Activated CD8-positive, alpha-beta memory T cell treated with anti-CD3 and anti-CD28 coated beads, Interleukin-2, amount 50 U/mL, for 48 hours (primary cell): ENCODE measurements around the gene NAV2.

Experiments
- DNase-seq: peaks from one replicate; pipeline ENCODE4 v3.0.0-alpha.2; 2020

NAV2 gene

DNA sequence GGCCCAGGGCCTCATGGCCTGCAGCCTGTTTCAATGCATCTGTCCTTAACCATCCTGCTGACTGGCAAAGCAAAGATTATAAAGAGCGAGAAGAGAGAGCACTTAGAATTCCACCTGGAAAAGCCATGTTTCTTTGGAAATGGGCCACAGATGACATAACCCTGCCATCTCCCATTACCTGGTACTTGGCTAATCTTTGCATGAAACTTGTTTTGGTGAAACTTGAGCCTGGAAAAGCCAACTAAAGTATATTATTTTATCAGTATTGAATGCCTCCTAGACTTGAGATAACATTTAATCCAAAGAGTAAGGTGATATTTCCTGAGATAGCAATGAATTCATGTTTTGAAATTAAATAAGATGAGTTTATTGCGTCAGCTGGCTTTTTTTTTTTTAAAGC is 72.6 kb downstream of the NAV2 start:
- no peak for DNase-seq

DNA sequence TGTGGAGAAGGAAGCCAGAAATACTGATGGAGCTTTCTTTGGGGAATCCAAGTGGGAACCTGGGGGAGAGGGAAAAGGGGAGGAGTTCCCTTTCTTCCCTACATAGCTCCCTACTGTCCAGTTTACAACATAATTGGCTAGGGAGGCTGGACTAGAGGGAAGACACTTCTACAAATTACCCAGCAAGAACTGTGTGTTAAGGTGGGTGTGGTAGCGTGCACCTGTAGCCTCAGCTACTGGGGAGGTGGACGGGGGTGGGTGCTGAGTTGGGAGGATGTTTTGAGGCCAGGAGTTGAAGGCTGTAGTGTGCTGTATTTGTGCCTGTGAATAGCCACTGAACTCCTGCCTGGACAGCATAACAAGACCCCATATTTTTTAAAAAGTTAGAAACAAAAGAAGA is 74.0 kb downstream of the NAV2 start:
- DNase-seq: no peak

GRCh38 chr11:19788435-19788834 is 75.8 kb downstream of the NAV2 start:
- no peak for DNase-seq

- DNase-seq: no peak
Measured at GRCh38 chr11:19789245-19789644, 76.6 kb downstream of the NAV2 start.

DNA sequence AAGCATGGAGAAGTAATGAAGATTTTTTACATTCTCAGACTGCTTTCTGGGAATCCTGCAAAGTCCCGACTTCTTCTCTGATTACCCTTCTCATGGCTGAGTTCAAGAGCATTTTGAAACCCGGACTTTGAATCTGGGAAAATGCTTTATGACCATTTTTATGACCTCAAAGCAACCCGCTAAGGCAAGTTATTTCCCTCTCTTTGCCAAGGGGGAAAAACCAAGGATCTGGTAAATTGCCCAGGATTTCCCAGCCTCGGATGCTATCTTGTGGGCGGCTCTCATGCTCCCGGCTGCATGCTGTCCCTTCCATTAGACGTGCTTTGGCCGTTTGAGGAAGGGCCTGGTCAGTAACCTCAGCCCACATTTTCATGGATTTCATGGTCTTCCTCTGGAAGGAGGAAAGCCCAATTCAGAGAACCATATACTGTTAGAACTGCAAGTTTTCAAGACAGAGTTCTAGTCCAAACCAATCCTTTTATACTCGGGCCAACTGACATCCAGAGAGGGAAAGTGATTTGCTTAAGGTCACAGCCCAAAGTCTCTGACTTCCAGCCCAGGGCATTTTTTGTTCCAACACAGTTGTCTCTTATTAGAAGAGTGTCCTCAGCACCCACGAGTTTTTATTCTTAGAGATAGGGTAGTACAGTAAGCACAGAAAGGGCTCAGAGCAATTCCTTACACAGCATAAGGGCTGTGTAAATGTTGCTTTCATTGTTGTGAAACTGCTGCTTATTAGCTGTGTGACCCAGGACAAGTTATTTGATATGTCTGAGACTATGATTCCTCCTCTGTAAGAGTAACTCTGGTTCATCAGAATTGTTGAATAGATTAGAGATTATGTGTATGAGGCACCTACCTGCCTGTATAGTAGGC is 77.4 kb downstream of the NAV2 start:
- DNase-seq: no peak

DNA sequence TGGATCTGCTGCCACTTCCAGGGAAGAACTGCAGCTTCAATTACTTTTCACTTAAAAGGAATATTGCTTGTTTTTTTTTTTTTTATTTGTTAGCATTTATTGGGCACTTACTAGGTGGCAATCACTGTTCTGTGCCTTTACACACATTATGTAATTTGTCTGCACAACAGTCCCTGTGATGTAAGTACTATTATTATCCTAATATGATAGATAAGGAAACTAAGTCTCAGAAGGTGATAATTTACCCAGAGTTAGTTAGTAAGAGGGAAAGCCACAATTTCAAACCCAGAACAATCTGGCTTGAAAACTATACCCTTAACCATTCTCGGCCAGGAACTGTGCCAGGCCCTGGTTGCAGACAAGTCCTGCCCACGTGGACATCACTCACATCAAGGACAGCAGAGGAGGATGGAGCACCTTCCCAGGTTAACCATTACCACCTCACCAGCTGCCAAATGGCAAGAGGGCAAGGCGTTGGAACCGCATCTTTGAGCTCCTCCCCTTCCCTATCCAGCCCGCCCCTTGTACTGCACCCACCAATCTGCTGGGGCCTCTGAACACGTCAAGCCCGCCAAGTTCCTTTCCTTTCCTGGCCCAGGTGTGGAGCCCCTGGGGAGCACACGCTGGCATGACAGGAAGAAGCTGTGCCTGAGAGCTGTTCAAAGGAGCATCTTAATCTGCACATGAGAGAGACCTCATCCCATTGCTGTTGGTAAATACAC is 78.4 kb downstream of the NAV2 start:
- DNase-seq: no peak

DNA sequence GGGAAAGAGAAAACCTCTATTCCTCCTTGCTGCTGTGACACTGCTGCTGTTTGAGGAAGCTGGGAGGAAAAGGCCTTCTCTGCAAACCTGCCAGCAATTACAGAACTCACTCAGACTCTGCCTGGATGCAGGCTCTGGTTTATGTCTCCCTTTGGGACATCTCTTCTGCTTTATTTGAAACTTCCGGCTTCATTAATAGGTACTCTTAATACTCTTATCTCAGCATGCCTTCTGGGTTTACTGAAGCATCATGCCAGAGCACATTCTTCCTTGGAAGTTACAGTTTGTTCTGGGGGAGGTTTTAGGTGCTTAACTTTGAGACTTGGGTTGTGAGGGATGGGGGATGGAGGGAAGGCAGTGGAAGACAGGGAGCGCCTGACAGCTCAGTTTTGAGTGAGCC is 79.9 kb downstream of the NAV2 start:
- no peak for DNase-seq

DNA sequence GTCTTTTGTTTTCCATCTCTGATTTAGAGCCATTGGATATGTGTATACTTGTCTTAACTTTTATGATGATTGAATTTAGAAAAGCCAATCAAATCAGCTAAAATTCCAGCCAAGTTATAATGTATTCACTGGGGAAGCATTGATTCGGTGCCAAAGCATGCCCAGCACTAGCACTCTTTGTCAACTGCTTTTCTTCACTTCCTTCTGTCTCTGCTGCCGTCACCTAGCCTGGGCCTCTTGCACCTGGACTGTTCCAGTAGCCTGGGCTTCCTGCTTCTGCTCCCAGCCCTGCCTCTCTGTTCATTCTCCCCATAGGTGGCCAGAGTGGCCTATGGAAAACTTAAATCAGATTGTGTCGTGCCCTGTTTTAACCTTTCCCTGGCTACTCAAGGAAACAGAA is 80.7 kb downstream of the NAV2 start:
- no peak for DNase-seq

- no peak for DNase-seq
Measured at GRCh38 chr11:19794161-19794560, 81.5 kb downstream of the NAV2 start.

DNA sequence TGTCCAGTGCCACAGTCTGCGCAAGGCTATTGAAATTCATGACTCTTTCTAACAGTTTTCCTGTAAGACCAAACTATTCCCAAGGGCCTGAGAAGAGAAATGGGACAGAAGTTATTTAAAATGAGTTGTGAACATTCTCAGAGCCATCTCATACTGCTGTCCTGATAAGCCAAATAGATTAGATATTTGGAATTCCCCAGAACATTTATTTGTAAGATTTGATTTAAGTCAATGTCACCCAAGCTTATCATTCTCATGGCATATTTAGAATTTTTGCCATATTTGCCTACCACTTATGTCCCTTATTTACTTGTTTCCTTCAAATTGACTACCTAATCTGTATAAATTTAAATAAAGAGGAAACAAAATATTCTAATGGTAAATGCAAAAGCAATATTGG is 82.4 kb downstream of the NAV2 start:
- no peak for DNase-seq

DNA sequence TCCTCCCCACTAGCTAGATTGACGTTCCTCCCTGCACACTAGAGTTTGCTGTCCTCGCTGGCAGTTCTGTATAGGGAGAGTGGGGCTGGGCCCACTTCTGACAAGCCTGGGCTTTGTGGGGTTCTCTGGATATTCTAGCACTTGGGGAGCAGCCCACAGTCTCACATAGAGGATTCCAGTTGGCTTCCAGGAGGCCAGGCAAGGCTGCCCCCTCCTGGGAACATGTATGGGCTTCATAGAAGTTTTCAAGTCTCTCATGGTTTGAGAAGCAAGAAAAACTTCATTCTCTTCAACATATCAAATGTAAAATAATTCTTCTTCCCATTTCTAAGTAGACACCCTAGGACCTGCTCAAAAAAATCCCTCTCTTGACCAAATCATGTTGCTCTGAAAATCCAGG is 87.5 kb downstream of the NAV2 start:
- DNase-seq: no peak

DNA sequence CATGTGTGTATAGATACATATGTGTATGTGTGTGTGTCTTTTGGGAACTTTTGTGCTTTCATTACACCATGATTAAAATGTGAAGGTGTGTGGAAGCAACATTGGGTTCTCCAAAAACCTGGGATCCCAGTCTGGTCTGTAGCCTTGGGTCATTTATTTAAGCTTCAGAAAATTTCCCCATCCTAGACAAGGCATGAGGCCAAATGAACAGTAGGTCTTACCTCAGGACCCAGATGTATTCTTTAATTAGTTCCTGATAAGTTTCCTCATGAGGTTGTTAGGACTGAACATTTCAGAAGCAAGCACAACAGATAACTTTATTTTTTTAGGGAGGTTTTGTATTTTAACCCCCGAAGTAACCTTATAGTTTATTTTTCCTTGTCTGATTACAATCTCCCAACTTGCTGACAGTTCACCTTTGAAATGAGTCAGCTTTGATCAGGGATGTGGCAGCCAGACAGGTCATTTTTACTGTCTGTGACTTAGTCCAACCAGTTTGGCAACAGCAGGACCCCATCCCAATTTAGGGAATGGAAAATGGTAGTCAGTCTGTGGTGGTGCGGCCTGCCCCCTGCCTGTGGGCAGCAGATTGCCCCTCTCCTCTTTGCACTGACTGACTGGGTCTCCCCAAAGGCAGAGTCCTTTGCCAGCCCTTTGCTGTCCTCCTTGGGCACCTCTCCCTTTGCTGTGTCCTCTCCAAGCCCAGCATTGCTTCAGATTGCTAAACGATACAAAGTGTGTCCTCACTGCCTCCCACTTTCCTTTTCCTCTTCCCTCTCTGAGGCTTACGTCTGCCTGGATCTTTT is 88.3 kb downstream of the NAV2 start:
- DNase-seq: no peak

- no peak for DNase-seq
Measured at GRCh38 chr11:19802773-19803293, 90.2 kb downstream of the NAV2 start.

- no peak for DNase-seq
Measured at GRCh38 chr11:19803506-19803998, 90.9 kb downstream of the NAV2 start.

DNA sequence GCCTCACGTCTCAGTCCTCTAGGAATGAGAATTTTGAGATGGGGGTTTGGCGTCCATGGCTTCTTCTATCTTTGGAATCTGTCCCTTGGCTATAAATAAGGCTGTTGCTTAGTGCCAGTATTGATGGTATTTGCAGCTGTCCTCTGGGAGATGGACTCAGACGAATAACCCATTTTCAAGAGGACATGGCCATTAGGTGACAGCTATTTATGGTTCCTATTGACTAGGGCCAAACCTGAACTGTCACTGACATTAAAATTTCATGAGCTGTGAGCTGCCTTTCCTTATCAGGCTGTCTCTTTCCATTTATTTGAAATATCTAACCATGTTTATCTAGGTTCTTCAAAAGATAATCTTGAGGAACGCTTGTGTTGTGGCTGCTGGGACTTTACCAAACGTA is 92.7 kb downstream of the NAV2 start:
- no peak for DNase-seq

DNA sequence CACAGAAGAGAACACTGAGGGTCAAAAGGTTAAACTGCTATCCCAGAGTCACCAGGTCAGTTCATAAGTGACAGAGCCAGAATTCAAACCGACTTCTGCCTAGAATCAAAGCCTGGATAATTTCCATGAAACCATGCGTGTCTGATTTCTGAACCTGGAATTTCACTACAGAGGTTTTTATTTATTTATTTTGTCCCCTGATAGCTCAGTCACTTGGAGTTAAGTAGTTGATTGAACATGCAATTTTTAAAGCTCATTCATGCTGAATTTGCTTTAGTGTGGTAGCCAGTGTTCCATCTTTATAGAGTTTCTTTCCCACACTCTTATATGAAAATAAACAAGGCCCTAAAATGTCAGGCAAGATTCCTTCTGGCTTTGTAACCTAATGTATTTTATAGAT is 93.2 kb downstream of the NAV2 start:
- no peak for DNase-seq

- DNase-seq: no peak
Measured at GRCh38 chr11:19806251-19806650, 93.6 kb downstream of the NAV2 start.

DNA sequence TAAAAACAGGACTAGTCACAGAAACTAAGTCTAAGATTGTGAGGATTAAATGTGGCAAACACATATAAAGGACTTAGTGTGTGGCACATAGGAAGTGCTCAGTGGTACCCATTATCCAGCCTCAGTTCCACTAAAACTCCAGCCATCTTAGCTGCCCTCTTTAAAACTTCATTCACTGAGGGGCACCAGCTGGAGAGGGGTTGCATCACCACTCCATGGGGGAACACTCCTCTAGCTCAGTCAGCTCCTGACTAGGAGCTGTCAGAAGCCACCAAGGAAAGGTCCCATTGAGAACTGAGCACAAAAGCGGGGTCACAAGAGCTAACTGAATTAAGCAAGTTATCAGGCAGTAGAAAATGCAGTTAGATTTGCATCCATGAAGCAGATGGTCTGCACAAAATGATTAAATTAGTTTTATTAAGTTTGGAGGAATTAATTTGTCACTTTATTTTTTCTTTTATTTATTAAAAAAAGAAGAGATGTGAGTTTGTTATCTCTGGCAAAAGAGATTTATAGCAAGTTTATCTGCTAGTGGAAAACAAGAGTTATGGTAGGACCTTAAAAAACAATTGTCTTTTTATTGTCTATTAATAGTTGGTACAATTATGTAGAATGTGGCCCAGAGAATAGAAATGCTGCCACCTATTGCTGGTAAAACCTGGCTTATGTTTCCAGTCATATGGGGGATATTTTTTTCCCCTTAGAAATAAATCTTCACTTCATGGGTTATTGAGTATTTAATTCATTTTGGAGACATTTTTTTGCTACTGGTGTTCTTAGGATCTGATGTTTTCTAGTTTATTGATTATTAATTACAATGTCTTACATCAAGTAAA is 95.7 kb downstream of the NAV2 start:
- no peak for DNase-seq

DNA sequence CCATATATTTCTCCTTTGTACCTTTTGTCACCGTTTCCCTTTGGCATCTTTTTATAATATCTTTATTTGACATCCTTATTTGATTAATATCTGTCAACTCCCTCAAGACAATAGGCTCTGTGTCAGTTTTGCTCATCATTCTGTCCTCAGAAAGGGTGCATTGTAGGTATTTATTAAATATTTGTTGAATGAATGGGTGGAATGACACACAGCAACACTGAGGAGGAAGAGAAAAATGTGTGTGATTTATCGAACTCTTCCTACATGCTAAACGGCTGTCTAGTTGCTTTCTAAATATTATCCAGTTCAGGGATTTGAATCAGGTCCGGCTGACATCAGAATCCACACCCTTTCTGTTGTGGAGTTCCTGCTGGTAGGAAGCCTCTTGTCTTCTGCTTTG is 98.2 kb downstream of the NAV2 start:
- no peak for DNase-seq

DNA sequence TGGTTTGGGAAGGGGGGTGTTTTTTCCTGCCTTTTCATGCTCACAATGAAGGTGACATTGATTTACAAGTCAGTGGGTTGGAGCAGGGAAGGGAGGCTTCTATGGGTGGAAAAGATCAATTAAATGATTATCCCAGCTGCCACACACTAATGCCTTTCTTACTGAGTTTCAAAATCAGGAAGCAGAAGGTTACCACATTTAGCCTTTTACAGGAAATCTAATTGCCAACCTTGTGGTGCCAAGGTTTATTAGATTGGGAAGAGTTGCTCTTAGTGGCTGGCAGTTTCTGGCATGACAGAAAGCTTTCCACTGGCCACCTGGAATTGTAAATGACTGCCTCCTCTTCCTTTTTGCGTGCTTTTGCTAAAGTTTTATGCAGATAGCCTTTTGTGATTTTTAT is 98.7 kb downstream of the NAV2 start:
- DNase-seq: no peak

GRCh38 chr11:19812096-19812495 is 99.5 kb downstream of the NAV2 start:
- DNase-seq: no peak

- no peak for DNase-seq
Measured at GRCh38 chr11:19812710-19813109, 100.1 kb downstream of the NAV2 start.
